ENCODE results near the gene DYNLL2.
"Not testable (repeated sequence)": the region's sequence is repeated elsewhere in the genome, so short reads cannot be mapped to it uniquely, and the experiment has no call there.

- TF ChIP-seq CTCF, POLR2A (IDR thresholded peaks at IDR 0.05): not testable (repeated sequence)
Observed at GRCh38 chr17:58044256-58044655, 39.0 kb upstream of the DYNLL2 start.

Data from esophagus squamous epithelium (tissue), 4 donors.